ENCODE data around the gene IL1RAPL1. TPM values are rescaled to one million over a fixed set of nuclear protein-coding genes. Genes with fewer than 3 reads are reported as not detected.

Gene IL1RAPL1
- total RNA-seq, 2 donors from 2014 or later, result 0.66 to 1.1 TPM

DNA sequence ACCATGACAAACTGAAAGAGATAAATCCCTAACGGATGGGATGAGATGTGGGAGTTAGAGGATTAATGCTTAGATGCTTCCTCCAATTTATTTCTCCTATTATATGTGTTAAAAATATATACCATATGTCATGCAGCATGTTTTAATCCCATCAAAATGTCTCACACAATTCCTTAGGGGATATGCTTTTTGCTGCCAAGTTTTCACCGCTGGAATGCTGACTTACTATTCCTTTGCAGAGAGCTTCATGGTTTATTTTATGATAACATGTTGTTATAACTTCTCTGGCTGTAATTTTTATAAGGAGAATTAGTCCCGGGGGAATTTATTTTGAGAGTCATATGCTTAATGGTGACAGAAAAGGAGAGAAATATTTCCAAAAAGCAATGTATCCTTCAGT lies 670.3 kb downstream of the IL1RAPL1 start:
- Histone ChIP-seq H3K4me3 (ENCODE audit: low read length) (no peak overlapping the region), H3K4me1 (ENCODE audit: control insufficient read depth, insufficient read depth, low read length) (no peaks in the 10 kb centered on the region), H3K27me3 (ENCODE audit: control insufficient read depth, insufficient read depth, low read length, poor library complexity, severe bottlenecking) (no peaks in the 10 kb centered on the region), H3K9ac (ENCODE audit: extremely low read depth, low read length, poor library complexity, severe bottlenecking) (no peak overlapping the region), H3K27ac (ENCODE audit: low read depth, low read length) (no peak overlapping the region), H3K9me3 (ENCODE audit: control insufficient read depth, low read length) (no peaks in the 10 kb centered on the region), H3K36me3 (ENCODE audit: control insufficient read depth, insufficient read depth, low read length) (no peaks in the 10 kb centered on the region)
- 64% methylated on average over 1 of the region's 3 CpGs; no CpG with 5 or more reads in 1 of the 2 experiments for WGBS, 2 experiments (ENCODE audit: insufficient coverage in 1 of 2, insufficient read length in 1 of 2)
- Mint-ChIP-seq H3K27me3 (ENCODE audit: insufficient read depth) (no peaks in the 10 kb centered on the region), H3K4me3 (no peak overlapping the region), H3K27ac (no peak overlapping the region), H3K9me3 (peaks cover 5% of the 10 kb centered on the region), H3K4me1 (peaks cover 10% of the 10 kb centered on the region), H3K36me3 (ENCODE audit: low read depth) (peaks cover 5% of the 10 kb centered on the region)
- TF ChIP-seq, protein P1, sequence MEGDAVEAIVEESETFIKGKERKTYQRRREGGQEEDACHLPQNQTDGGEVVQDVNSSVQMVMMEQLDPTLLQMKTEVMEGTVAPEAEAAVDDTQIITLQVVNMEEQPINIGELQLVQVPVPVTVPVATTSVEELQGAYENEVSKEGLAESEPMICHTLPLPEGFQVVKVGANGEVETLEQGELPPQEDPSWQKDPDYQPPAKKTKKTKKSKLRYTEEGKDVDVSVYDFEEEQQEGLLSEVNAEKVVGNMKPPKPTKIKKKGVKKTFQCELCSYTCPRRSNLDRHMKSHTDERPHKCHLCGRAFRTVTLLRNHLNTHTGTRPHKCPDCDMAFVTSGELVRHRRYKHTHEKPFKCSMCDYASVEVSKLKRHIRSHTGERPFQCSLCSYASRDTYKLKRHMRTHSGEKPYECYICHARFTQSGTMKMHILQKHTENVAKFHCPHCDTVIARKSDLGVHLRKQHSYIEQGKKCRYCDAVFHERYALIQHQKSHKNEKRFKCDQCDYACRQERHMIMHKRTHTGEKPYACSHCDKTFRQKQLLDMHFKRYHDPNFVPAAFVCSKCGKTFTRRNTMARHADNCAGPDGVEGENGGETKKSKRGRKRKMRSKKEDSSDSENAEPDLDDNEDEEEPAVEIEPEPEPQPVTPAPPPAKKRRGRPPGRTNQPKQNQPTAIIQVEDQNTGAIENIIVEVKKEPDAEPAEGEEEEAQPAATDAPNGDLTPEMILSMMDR (conservative IDR thresholded peaks at IDR 0.05), result no peak
- DNase-seq, result no peak

DNA sequence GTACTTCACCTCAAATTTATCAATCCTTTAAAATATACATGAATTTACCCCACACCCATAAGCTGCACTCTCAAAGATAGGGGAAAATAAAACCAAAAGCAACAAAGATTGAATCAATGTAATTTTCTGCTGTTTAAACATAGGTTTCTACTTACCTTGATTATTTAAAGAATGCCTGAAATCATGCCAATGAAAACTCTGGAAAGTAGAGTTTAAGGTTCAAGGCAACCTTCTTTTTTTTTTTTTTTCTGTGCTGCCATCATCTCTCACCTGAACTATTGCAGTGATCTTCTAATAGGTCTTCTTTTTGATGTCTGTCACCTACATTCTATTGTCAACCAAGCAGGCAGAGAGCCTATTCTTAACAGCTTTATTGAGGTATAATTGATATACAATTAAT lies 682.1 kb downstream of the IL1RAPL1 start:
- Mint-ChIP-seq H3K27ac (no peak overlapping the region), H3K4me1 (peaks cover 4% of the 10 kb centered on the region), H3K36me3 (ENCODE audit: low read depth) (no peaks in the 10 kb centered on the region), H3K27me3 (ENCODE audit: insufficient read depth) (no peaks in the 10 kb centered on the region), H3K4me3 (no peak overlapping the region), H3K9me3 (no peaks in the 10 kb centered on the region)
- no peak overlapping the region for H3K4me3 ChIP-seq (ENCODE audit: low read length)
- H3K9ac ChIP-seq (ENCODE audit: extremely low read depth, low read length, poor library complexity, severe bottlenecking), result no peak overlapping the region
- H3K36me3 ChIP-seq (ENCODE audit: control insufficient read depth, insufficient read depth, low read length), result no peaks in the 10 kb centered on the region
- TF ChIP-seq, protein P1 (conservative IDR thresholded peaks at IDR 0.05), result no peak
- H3K27me3 ChIP-seq (ENCODE audit: control insufficient read depth, insufficient read depth, low read length, poor library complexity, severe bottlenecking), result no peaks in the 10 kb centered on the region
- H3K9me3 ChIP-seq (ENCODE audit: control insufficient read depth, low read length), result no peaks in the 10 kb centered on the region
- DNase-seq, result no peak
- H3K4me1 ChIP-seq (ENCODE audit: control insufficient read depth, insufficient read depth, low read length), result no peaks in the 10 kb centered on the region
- H3K27ac ChIP-seq (ENCODE audit: low read depth, low read length), result no peak overlapping the region

DNA sequence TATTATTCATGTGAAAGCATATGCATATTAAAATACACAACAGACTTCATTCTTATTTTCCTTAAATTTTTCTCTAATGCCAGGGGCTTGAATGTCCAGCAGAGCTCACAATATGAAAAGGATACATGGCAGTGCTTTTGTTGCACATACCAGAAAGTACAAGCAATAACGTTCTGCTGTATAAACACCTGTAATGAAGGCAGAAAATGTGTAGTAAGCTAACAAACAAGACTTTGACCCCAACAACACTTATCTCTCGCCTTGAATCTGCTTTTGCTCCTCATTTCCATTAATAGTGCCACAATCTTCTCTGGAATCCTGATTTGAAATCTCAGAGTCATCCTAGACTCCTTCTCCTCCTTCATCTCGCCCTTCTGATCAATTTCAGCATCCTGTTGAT lies 687.3 kb downstream of the IL1RAPL1 start:
- H3K4me1 ChIP-seq (ENCODE audit: control insufficient read depth, insufficient read depth, low read length), result no peaks in the 10 kb centered on the region
- TF ChIP-seq, protein P1 (conservative IDR thresholded peaks at IDR 0.05), result no peak
- no peak overlapping the region for H3K4me3 Mint-ChIP-seq
- H3K27ac Mint-ChIP-seq, result no peak overlapping the region
- H3K36me3 Mint-ChIP-seq (ENCODE audit: low read depth), result no peaks in the 10 kb centered on the region
- H3K27me3 ChIP-seq (ENCODE audit: control insufficient read depth, insufficient read depth, low read length, poor library complexity, severe bottlenecking), result no peaks in the 10 kb centered on the region
- WGBS, 2 experiments (ENCODE audit: insufficient coverage in 1 of 2, insufficient read length in 1 of 2), result 79 to 89% methylated on average over 2 to 3 of the region's 3 CpGs
- peaks cover 6% of the 10 kb centered on the region for H3K4me1 Mint-ChIP-seq
- DNase-seq, result no peak
- no peaks in the 10 kb centered on the region for H3K9me3 ChIP-seq (ENCODE audit: control insufficient read depth, low read length)
- no peak overlapping the region for H3K9ac ChIP-seq (ENCODE audit: extremely low read depth, low read length, poor library complexity, severe bottlenecking)
- H3K36me3 ChIP-seq (ENCODE audit: control insufficient read depth, insufficient read depth, low read length), result no peaks in the 10 kb centered on the region
- no peaks in the 10 kb centered on the region for H3K9me3 Mint-ChIP-seq
- H3K27ac ChIP-seq (ENCODE audit: low read depth, low read length), result no peak overlapping the region
- no peak overlapping the region for H3K4me3 ChIP-seq (ENCODE audit: low read length)
- no peaks in the 10 kb centered on the region for H3K27me3 Mint-ChIP-seq (ENCODE audit: insufficient read depth)
